Measurements from ENCODE around the gene BEND7. TPM values are rescaled to one million over a fixed set of nuclear protein-coding genes. Genes with fewer than 3 reads are reported as not detected.

The BEND7 gene
- total and polyA plus RNA-seq, 2 of the 8 experiments (the other 6 are each of a cell fraction or from before 2014, with no cell fraction given): 1.9 to 8.2 TPM

DNA sequence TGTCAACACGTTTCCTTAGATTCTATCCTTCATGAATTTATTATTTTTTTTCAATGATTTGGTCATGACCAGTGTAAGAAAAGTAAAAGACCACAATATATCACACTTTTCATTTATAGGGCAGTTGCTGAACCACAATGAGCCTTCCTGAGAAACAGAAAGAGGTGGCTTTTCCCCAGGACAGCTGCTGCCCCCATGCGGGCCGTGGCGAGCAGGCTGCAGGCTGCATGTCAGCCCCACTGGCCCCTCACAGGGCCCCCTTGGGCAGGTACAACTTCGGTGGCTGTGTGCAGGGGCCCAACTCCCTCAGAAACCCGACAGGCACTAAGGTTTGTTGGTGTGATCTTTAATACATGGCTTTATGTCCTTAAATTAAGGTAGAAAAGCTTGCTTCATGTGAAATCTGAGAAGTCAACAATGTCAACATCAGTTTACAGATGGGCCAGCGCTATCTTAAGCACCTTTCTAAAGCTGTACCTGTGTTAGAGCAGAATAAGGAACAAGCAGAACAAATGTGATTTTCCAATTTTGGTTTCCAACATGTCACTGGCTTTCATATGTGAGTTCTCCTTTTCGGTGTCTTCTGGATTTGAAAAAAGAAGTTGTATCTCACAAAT is 10.6 kb downstream of the BEND7 start (continued):
- TF ChIP-seq TAF7 (optimal IDR thresholded peaks at IDR 0.05; ENCODE audit: borderline replicate concordance, low read depth, low read length): no peak
- no peak for TF ChIP-seq RNF2 (IDR thresholded peaks at IDR 0.05; ENCODE audit: borderline replicate concordance, low read depth, low read length, missing control alignments, poor library complexity, severe bottlenecking)
- no peak for TF ChIP-seq HDAC6 (IDR thresholded peaks at IDR 0.05; ENCODE audit: low read depth, low read length)
- TF ChIP-seq CEBPB (IDR thresholded peaks at IDR 0.05; ENCODE audit: low read depth, low read length): no peak
- no peak for TF ChIP-seq KDM4A (IDR thresholded peaks at IDR 0.05; ENCODE audit: low read depth, low read length, severe bottlenecking)
- no peak for TF ChIP-seq SP1 (IDR thresholded peaks at IDR 0.05; ENCODE audit: low read depth, low read length)
